GM21515 (cell line): ENCODE results near the gene IGFALS.

Experiments
- ATAC-seq: cut with Tn5 transposase; IDR thresholded peaks from one replicate; pipeline ENCODE4 v1.9.1; 2021; ENCODE audit not compliant: unreplicated experiment

IGFALS gene

GRCh38 chr16:1793578-1794220 is at the start of gene IGFALS:
Gene IGFALS (minus strand): TSS chr16:1793705. CDS start chr16:1793652, 53 bp downstream.
- no peak for ATAC-seq

DNA sequence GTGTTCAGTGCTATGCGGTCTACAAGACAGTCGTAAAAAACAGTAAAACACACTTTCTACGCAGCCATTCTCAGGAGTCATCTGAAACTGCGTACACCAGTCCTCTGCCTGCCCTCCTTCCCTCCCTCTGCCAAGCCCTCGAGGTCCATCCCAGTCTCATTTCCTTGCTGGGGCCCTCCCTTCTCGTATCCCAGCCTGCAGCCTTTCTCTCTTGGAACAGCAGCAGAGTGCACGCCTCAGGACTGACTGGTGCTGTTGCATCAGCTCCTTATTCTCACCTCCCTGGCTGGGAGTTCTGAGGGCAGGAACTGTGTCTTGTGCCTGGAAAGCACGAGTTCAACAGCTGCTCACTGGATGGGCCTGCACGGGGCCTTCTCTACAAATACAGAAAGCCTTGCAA is 46.0 kb upstream of the IGFALS start:
- no peak for ATAC-seq

- no peak for ATAC-seq
Measured at GRCh38 chr16:1834096-1834495, 40.6 kb upstream of the IGFALS start.

DNA sequence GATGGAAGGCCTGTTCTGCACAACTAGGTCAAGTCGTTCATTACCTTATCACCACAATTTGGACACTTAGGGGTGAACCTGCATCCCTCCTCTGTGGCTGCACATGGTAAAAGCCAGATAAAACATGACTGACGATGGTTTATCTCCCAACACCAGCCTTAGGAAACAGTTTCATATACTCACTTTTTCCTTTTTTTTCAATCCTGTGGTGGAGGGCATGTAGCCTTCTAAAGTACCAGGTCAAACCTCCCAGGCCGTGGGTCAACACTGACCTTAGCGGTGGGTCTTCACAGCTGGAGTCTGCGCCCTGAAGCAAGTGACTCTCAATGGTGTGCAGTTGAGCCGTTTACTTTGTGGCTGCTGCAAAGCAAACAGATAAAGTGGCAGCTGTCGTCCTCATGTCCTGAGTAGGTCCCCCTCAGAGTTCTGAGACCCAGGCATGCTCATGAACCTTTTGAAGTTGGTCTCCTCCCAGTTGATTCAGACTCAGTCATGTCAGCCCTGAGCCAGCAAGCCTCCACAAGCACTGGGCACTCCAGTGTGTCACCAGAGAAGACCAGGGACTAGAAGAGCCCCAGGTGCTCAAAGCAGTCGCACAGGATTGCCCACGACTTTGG is 39.4 kb upstream of the IGFALS start:
- no peak for ATAC-seq

DNA sequence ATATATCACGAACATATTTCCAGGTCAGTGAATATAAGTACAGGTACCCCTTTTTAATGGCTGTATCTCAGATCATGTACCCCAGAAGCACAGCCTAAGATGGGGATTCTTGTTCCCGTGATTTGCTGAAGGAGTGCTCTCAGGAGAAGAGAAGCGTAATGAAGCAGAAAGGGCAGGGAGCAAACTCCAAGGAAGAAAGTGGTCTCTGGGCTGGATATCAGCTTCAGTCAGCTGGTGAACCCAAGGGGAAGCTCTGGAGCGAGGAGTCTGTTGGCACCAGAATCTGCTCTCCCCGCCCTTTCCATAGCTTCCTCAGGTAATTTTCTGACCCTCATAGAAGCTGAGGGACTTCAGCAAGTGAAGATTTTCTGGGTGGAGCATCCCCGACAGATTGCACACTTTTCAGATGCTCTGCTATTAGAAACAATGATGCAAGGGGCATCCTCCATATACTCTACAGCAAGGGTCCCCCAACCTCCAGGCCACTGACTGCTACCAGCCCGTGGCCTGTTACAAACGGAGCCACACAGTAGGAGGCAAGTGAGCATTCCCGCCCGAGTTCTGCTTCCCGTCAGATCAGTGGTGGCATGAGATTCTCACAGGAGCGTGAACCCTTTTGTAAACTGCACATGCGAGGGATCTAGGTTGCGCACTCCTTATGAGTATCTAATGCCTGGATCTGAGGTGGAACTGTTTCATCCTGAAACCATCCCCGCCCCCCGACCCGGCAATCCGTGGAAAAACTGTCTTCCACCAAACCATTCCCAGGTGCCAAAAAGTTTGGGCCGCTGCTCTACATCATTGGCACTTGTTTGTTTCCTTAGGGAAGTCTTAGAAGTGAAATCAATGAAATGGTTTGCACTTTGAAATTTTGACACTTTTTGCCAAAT is 37.9 kb upstream of the IGFALS start:
- no peak for ATAC-seq

DNA sequence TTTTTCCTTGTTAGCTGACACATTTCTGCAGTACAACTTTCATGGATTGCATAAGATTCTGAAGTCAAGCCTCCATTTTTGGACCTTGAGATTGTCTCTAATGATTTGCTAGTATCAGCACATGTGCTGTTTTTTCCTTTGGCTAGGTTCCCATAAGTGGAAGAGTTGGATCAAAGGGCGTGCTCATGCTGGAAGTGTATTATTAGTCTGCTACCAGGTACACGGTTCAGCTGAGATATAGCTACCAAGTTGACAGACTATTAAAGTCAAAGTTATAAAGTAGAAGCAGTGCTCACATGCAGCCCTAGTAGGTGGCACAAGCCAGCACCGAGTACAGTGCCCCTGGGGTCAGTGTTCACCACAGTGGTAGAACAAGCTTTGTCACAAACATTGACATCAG is 36.7 kb upstream of the IGFALS start:
- ATAC-seq, result no peak

GRCh38 chr16:1828645-1829410 is 35.3 kb upstream of the IGFALS start:
- no peak for ATAC-seq

DNA sequence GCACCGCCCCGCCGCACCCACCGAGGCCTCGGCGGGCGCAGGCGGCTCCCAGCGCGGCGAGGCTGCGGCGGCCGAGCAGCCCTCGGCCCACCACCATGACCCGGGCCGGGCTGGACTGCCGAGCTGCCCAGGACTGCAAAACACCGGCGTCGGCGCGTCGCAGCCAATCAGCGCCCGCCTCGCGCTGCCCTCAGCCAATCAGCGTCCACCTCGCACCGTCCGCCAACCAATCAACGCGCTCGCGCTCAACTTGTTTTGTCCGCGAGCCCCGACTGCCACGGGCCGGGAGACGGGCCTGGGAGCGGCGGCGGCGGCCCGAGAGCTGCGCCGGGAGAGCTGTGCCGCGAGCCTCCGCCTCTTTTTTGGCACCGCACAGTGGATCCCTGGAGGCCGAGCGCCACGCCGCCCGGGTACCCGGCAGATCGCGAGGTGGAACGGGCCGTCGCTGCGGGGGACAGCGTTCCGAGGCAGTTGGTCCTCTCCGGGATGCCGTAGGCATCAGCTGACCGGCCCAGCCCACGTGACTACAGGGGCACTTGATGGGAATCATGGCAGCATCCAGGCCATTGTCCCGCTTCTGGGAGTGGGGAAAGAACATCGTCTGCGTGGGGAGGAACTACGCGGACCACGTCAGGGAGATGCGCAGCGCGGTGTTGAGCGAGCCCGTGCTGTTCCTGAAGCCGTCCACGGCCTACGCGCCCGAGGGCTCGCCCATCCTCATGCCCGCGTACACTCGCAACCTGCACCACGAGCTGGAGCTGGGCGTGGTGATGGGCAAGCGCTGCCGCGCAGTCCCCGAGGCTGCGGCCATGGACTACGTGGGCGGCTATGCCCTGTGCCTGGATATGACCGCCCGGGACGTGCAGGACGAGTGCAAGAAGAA is 33.4 kb upstream of the IGFALS start, which contains the start of the genes FAHD1 and HAGH:
Gene FAHD1, plus strand, starts transcription at position 516 of the 883 bp plus-strand sequence. Its CDS starts 33 bp downstream, at position 549.
Gene HAGH, minus strand, starts transcription at position 135 of the 883 bp plus-strand sequence. Its CDS starts 38 bp downstream, at position 97.
- ATAC-seq, result peak; percentile 73

- ATAC-seq, result peak; percentile 47
Measured at GRCh38 chr16:1825864-1826690, 32.6 kb upstream of the IGFALS start.

GRCh38 chr16:1825381-1825863 is 31.9 kb upstream of the IGFALS start:
- no peak for ATAC-seq

DNA sequence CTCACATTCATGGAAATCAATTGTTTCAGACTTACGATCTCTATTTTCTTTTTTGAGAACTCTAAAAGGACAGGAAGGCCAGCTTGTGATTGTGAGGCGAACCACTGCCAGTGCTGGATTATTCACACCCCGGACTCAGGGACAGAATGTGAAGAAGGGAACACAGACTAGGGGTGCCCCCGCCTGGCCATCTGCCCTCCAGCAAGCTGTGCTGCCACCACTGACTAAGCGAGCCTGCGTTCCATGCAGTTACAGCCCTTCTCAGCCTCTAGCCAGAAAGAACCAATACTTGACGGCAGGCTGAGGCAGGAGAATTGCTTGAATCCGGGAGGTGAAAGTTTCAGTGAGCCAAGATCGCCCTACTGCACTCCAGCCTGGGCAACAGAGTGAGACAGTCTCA is 30.3 kb upstream of the IGFALS start:
- ATAC-seq, result no peak

DNA sequence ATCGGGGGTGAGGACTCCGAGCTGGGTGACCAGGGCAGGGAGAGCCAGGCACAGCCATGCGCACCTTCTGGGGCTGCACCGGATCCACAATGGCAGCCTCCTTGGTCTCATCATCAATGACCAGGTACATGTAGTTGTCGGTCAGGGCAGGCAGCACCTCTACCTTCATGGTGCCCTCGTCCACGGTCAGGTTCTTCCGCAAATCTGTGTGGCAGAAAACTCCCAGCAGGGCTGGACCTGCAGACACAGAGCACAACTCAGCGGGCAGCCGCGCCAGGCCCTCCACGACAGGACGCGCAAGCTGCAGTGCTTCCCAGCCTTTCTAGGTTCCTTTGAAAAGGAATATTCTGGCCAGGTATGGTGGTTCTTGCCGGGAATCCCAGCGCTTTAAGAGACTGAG is 29.3 kb upstream of the IGFALS start:
- no peak for ATAC-seq

DNA sequence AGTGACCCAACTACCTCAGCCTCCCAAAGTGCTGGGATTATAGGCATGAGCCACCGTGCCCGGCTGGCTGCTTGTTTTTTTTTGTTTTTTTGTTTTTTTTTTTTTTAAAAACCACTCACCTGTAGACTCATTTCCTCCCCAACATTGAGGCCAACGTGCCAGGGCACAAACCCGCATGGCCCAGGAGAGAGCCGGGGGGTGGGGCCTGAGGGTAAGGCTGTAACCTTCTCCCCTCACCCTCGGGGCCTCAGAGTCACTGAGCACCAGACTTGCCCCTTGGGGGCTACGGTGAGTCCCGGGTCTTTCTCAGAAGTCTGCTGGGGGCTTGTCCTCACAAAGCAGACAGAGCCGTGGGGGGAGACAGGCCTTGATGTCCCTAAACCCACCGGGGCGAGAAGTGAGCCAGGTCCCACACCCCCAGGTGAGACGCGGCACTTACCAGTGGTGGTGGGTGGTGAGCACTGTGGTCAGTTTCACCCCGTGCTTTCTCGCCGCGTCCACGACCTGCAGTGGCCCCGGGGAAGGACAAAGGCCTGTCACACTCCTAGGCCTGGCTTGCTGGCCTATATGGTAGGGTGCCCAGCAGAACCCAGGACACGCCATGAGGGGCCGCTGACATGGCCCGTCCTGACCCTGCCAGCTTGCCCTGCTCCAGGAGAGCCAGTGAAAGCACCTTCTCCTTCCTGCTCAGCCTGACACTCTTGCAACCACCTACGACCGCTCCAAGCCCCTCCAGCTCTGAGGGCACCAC is 28.5 kb upstream of the IGFALS start:
- ATAC-seq, result no peak

GRCh38 chr16:1820946-1821290 is 27.4 kb upstream of the IGFALS start:
- ATAC-seq, result no peak

DNA sequence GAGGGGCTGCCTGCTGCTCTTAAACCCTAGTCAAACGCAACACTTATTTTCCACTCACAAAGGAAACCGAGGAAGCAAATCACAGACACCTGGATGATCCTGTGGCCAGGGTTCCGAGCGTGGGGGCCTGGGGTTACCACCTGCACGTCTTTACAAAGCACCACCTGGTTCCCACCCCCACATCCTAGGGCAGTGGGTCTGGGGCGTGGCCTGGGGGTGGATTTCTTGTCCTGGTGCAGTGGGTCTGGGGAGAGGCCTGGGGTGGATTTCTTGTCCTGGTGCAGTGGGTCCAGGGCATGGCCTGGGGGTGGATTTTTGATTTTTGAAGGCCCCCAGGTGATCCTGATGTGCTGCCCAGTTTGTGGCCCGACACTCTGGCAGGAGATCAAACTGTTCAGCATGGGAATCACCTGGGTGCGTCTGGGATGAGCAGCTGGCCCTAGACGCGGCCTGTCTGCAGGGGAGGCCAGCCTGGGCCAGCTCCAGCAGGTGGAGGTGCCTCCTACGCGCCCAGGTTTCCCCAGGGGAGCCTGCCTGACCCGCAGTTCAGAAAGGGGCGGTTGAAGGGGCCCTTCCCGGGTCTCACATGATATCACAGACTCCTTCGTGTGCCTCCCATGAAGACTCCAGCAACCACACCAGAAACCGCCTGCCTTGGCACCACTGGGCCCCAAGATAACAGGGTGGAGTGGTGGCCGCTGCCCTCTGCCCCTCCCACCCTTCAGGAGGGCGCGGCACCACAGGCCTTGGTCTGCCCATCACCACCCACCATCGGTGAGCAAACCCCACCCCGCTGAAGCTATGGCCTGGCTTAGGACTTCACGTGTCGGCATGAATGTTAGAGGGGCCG is 26.8 kb upstream of the IGFALS start:
- no peak for ATAC-seq

DNA sequence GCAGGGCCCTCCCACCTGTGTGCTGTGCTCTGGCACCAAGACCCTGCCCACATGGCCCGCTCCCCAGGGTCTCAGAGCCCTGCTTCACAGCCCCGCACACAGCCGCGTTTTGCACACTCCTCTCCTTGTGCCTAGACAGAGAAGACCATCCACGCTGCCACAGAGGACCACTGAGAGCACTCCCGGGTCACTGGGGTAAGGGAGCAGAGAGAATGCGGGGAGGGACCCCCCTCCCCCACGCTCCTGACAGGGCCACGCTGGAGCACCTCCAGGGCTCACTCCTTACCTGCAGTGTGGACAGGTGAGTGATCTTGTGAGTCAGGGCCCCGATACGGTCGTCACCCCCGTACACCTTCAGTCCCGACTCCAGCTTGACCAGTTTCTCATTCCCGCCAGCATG is 26.1 kb upstream of the IGFALS start:
- ATAC-seq, result no peak

DNA sequence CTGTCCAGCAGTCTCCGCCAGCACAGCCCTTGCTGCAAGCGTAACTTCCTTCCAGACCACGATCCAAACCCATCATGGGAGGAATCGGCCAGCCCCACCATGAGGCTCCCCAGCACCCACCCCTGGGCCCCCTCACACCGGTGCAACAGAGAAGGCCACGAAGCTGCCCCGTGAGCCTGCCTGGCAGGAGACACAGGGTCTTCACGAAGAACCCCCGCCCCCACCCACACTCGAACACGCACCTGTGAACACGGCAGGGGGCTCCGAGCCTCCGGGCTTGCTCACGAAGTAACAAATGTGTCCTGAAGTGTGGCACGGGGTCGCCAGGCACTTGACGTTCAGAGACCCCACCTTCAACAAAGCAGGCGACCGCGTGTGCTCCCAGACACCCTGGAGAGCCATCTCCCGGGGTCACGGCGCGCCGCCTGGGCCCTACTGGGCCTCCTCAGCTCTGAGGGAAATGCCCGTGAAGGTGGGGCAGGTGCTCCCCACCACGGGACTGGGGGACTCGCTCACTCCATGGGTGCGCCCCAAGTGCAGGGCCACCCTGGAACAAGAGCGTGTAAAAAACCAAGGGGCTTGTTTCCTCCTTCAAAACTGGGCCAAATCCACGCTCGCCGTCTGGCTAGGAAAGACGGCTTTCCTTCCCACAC is 25.5 kb upstream of the IGFALS start:
- no peak for ATAC-seq
